Neural progenitor cell (in vitro differentiated cells): ENCODE data around the gene MEGF8.

ENCODE experiments used
- CTCF ChIP-seq: fragments of 200-600 bp; sonication (generic); IDR thresholded peaks from 2 replicates; pipeline ENCODE4 v1.5.1; 2017; ENCODE audit warnings: antibody characterized with exemption, mild to moderate bottlenecking
- EZH2 ChIP-seq: fragments of 200-600 bp; sonication (generic); IDR thresholded peaks from 2 replicates; pipeline ENCODE4 v1.6.1; 2017; ENCODE audit warnings: antibody characterized with exemption, mild to moderate bottlenecking, moderate library complexity
- EZH2phosphoT487 ChIP-seq: fragments of 200-600 bp; sonication (generic); IDR thresholded peaks from 2 replicates; pipeline ENCODE4 v1.6.1; 2017; ENCODE audit warnings: antibody characterized with exemption

- TF ChIP-seq CTCF (peak; percentile 68), EZH2 (no peak), EZH2phosphoT487 (no peak)
Observed at GRCh38 chr19:42420055-42420544, 94.7 kb downstream of the MEGF8 start.
